ENCODE results near the gene SNTG2.

Gene SNTG2

DNA sequence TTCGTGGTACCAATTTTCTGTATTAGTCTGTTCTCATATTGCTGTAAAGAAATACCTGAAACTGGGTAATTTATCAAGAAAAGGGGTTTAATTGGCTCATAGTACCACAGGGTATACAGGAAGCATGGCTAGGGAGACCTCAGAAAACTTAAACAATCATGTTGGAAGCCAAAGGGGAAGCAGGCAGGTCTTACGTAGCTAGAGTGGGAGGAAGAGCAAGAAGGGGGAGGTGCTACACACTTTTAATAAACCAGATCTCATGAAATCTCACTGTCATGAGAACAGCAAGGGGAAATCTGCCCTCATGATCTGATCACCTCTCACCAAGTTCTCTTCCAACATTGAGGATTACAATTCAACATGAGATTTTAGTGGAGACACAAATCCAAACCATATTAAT lies 235.8 kb downstream of the SNTG2 start:
- Histone ChIP-seq H4K20me1 (ENCODE audit: control insufficient read depth, insufficient read depth, low read depth, low read length) (no peaks in the 10 kb centered on the region), H3K9me3 (ENCODE audit: control insufficient read depth, insufficient read depth, low read length) (no peaks in the 10 kb centered on the region; the same call in 1 of the 2 replicates), H3K27ac (ENCODE audit: low read depth, low read length) (no peak overlapping the region), H3K36me3 (ENCODE audit: control insufficient read depth, low read length) (no peaks in the 10 kb centered on the region), H3K27me3 (ENCODE audit: control insufficient read depth, low read length) (no peaks in the 10 kb centered on the region), H3K9me2 (replicated peaks; ENCODE audit: control insufficient read depth, low read length) (no peaks in the 10 kb centered on the region), H3K4me3 (ENCODE audit: low read length) (no peak overlapping the region), H3K4me2 (ENCODE audit: low read length) (no peak overlapping the region), H3K4me1 (ENCODE audit: control insufficient read depth, low read length) (no peaks in the 10 kb centered on the region), H3F3A (ENCODE audit: control insufficient read depth, insufficient read depth) (no peaks in the 10 kb centered on the region), H3K79me2 (ENCODE audit: control insufficient read depth, low read length) (no peaks in the 10 kb centered on the region)
- TF ChIP-seq CTCF (IDR thresholded peaks at IDR 0.05; ENCODE audit: low read depth, low read length, poor library complexity, severe bottlenecking) (no peak), EZH2phosphoT487 (IDR thresholded peaks at IDR 0.05; ENCODE audit: borderline replicate concordance, low read length) (no peak)

DNA sequence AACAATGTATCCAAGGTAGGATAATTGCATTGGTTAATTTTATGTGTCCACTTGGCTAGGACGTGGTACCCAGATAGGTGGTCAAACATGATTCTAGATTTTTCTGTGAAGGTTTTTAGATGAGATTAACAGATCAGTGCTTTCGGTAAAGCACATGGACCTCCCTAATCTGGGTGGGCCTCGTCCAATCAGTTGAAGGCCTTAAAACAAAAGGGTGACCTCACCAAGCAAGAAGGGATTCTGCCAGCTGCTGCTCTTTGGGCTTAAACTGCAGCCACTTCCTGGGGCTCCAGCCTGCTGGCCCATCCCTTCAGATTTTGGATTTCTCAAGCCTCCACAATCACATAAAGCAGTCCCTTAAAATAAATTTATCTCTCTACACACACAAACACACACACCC lies 236.5 kb downstream of the SNTG2 start:
- no peaks in the 10 kb centered on the region for H3K27me3 ChIP-seq (ENCODE audit: control insufficient read depth, low read length)
- no peaks in the 10 kb centered on the region; the same call in 1 of the 2 replicates for H3K9me3 ChIP-seq (ENCODE audit: control insufficient read depth, insufficient read depth, low read length)
- TF ChIP-seq CTCF (IDR thresholded peaks at IDR 0.05; ENCODE audit: low read depth, low read length, poor library complexity, severe bottlenecking), result no peak
- no peak for TF ChIP-seq EZH2phosphoT487 (IDR thresholded peaks at IDR 0.05; ENCODE audit: borderline replicate concordance, low read length)

DNA sequence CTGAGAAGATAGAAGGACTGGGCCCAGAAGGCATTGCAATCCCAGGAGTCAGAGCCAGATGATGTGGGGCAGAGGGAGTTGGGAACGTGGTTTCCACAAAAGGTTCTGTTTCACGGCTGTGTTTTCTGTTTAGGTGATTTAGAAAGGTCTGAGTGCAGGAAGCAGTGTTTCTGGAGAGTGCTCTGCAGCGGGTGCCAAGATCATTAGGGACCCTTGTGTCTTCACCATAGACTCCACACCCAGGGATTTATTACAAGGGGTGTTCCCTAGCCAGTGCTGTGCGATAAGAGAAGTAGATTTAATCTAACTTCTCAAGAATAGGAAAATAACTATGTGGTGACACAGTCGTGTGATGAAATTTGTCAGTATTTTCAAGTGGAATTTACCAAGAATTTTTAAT lies 241.5 kb downstream of the SNTG2 start:
- Histone ChIP-seq H3K9me3 (ENCODE audit: control insufficient read depth, insufficient read depth, low read length) (peaks cover 4% of the 10 kb centered on the region; the same call in 1 of the 2 replicates), H3K4me3 (ENCODE audit: low read length) (no peak overlapping the region), H3K27ac (ENCODE audit: low read depth, low read length) (no peak overlapping the region), H3K27me3 (ENCODE audit: control insufficient read depth, low read length) (no peaks in the 10 kb centered on the region), H4K20me1 (ENCODE audit: control insufficient read depth, insufficient read depth, low read depth, low read length) (no peaks in the 10 kb centered on the region), H3K9me2 (replicated peaks; ENCODE audit: control insufficient read depth, low read length) (no peaks in the 10 kb centered on the region), H3K36me3 (ENCODE audit: control insufficient read depth, low read length) (no peaks in the 10 kb centered on the region), H3F3A (ENCODE audit: control insufficient read depth, insufficient read depth) (no peaks in the 10 kb centered on the region), H3K79me2 (ENCODE audit: control insufficient read depth, low read length) (no peaks in the 10 kb centered on the region), H3K4me1 (ENCODE audit: control insufficient read depth, low read length) (no peaks in the 10 kb centered on the region), H3K4me2 (ENCODE audit: low read length) (no peak overlapping the region)
- TF ChIP-seq CTCF (IDR thresholded peaks at IDR 0.05; ENCODE audit: low read depth, low read length, poor library complexity, severe bottlenecking) (no peak), EZH2phosphoT487 (IDR thresholded peaks at IDR 0.05; ENCODE audit: borderline replicate concordance, low read length) (no peak)

More for the DNA sequence above, 236.5 kb downstream of the SNTG2 start:
- no peak overlapping the region for H3K27ac ChIP-seq (ENCODE audit: low read depth, low read length)
- H3K9me2 ChIP-seq (replicated peaks; ENCODE audit: control insufficient read depth, low read length), result no peaks in the 10 kb centered on the region
- no peaks in the 10 kb centered on the region for H4K20me1 ChIP-seq (ENCODE audit: control insufficient read depth, insufficient read depth, low read depth, low read length)
- H3K79me2 ChIP-seq (ENCODE audit: control insufficient read depth, low read length), result no peaks in the 10 kb centered on the region
- no peaks in the 10 kb centered on the region for H3K36me3 ChIP-seq (ENCODE audit: control insufficient read depth, low read length)
- H3F3A ChIP-seq (ENCODE audit: control insufficient read depth, insufficient read depth), result no peaks in the 10 kb centered on the region
- H3K4me3 ChIP-seq (ENCODE audit: low read length), result no peak overlapping the region
- no peaks in the 10 kb centered on the region for H3K4me1 ChIP-seq (ENCODE audit: control insufficient read depth, low read length)
- H3K4me2 ChIP-seq (ENCODE audit: low read length), result no peak overlapping the region

Measured in DOHH2 (cell line).